Sigmoid colon (tissue), 4 donors: ENCODE results near the gene CCDC148.

Experiments
- EP300 ChIP-seq, 4 donors: sonication (generic); formaldehyde crosslinking; IDR thresholded peaks; one replicate each; pipeline ENCODE4 v1.6.1; 2017; ENCODE audit warnings: antibody characterized with exemption in 4 of 4
- POLR2A ChIP-seq, 2 donors: fragments of 450-650 bp; IDR thresholded peaks; one replicate each; pipeline ENCODE4 v1.6.1; 2016; ENCODE audit warnings: antibody characterized with exemption in 2 of 2, mild to moderate bottlenecking in 2 of 2, moderate library complexity in 2 of 2
- POLR2AphosphoS5 ChIP-seq, 4 donors: sonication (generic); formaldehyde crosslinking; IDR thresholded peaks; one replicate each; pipeline ENCODE4 v1.6.1; 2017; ENCODE audit warnings: antibody characterized with exemption in 4 of 4
- TF ChIP-seq, protein P1 (sequence below), 4 experiments: fragments of 450-650 bp in 3 of 4; fragments of 200-600 bp in 1 of 4; IDR thresholded peaks; one replicate each; pipeline ENCODE4 v1.5.1; 2016 to 2019; ENCODE audit warnings: antibody characterized with exemption in 4 of 4, mild to moderate bottlenecking in 3 of 4, moderate library complexity in 2 of 4

DNA sequence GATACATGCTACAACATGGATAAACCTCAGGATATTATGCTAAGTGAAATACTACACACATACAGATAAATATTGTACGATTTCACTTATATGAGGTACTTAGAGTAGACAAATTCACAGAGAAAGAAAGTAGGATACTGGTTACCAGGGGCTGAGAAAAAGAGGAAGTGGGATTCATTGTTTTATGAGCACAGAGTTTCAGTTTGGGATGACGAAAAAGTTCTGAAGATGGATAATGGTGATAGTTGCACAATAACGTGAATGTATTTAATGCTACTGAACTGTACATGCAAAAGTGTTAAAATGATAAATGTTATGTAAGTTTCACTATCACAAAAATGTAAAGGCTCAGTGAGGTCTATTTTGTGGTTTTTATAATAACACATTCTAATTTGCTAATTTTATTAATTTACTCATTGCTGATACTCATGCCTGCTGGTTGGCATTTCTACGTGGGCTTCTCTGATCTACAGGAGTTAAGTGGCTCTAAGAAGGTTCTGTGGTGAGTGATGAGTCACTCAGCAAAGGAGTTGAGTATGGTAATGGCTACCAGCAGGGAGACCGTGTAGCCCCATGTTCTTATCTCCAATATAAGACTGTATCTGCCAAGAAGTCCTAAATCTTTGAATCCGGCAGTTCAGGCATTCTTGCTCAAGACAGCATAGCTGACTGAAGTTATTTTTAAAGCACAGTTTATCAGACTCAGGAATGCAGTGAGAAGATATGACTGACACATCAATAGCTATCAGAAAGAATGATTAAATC lies 313.8 kb downstream of the CCDC148 start:
- TF ChIP-seq, protein P1, sequence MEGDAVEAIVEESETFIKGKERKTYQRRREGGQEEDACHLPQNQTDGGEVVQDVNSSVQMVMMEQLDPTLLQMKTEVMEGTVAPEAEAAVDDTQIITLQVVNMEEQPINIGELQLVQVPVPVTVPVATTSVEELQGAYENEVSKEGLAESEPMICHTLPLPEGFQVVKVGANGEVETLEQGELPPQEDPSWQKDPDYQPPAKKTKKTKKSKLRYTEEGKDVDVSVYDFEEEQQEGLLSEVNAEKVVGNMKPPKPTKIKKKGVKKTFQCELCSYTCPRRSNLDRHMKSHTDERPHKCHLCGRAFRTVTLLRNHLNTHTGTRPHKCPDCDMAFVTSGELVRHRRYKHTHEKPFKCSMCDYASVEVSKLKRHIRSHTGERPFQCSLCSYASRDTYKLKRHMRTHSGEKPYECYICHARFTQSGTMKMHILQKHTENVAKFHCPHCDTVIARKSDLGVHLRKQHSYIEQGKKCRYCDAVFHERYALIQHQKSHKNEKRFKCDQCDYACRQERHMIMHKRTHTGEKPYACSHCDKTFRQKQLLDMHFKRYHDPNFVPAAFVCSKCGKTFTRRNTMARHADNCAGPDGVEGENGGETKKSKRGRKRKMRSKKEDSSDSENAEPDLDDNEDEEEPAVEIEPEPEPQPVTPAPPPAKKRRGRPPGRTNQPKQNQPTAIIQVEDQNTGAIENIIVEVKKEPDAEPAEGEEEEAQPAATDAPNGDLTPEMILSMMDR (IDR thresholded peaks at IDR 0.05): no peak
- no peak for TF ChIP-seq EP300 (IDR thresholded peaks at IDR 0.05)
- TF ChIP-seq POLR2AphosphoS5 (IDR thresholded peaks at IDR 0.05): no peak
- TF ChIP-seq POLR2A (IDR thresholded peaks at IDR 0.05): no peak
